GM19099 (cell line): Measurements from ENCODE around the gene CCDC3.

ENCODE experiments used
- POLR2A ChIP-seq: IDR thresholded peaks from 3 replicates; pipeline ENCODE4 v1.6.1; 2011; ENCODE audit warnings: low read depth; ENCODE audit not compliant: insufficient read length; ENCODE audit errors: extremely low read depth

Gene CCDC3

DNA sequence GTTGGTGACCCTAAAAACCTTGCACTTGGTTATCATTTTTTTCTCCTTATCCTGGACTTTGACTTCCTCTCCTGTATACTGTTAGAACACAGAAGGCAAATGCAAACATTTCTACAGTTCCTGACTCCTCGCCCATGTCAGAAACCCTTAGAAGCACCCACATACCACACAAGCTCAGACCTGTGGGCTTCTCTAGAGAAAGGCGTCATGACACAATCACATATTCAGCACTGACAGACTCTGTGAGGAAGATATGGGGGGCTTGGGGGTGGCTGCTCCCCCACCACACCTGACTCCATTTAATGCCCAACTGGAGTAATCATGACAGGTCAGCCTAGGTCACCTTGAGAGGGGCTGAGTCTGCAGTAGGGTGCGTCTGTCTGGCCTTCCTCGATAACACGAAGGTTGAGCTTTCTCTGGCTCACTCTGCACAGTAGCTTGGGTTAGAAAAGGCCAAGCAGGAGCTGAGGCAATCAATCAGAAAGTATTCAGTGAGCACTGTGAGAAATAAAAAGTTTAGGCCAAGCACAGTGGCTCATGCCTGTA lies 50.9 kb downstream of the CCDC3 start:
- TF ChIP-seq POLR2A = no peak

- no peak for TF ChIP-seq POLR2A
Observed at GRCh38 chr10:12949248-12949647, 52.3 kb downstream of the CCDC3 start.

- no peak for TF ChIP-seq POLR2A
Observed at GRCh38 chr10:12947741-12948140, 53.8 kb downstream of the CCDC3 start.

- no peak for TF ChIP-seq POLR2A
Observed at GRCh38 chr10:12946372-12946771, 55.1 kb downstream of the CCDC3 start.

DNA sequence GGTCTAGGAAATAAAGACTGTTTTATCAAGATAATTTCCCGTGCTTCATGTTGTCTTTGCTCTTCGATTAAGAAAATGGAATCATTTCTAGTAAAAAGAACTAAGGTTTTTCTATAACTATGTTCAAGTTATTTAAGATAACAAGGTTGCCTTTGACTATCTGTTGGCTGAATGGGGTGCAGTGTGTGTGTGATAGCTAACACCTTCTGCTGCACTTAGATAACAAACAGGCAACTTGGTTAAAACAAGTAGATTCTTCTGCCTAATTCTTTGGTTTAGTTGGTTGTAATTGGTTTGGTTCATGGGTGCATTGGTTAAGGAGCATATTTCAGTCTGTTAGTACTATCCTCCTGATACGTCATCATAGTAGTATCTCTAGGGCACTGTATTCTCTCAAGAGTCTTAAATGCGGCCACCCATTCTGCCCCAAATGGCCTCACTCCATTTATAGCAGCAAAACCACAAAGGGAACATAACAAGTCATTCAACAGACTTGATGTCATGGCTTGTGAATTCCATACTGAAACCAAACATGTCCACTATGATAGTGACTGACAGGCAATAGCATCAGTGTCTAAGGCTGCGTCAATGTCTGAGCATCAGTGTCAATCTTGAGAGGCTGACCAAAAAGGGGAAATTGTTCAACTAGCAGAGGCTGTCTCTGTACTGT lies 55.7 kb downstream of the CCDC3 start:
- TF ChIP-seq POLR2A = no peak

- no peak for TF ChIP-seq POLR2A
Observed at GRCh38 chr10:12944931-12945330, 56.6 kb downstream of the CCDC3 start.

- TF ChIP-seq POLR2A = no peak
Observed at GRCh38 chr10:12943425-12943824, 58.1 kb downstream of the CCDC3 start.

DNA sequence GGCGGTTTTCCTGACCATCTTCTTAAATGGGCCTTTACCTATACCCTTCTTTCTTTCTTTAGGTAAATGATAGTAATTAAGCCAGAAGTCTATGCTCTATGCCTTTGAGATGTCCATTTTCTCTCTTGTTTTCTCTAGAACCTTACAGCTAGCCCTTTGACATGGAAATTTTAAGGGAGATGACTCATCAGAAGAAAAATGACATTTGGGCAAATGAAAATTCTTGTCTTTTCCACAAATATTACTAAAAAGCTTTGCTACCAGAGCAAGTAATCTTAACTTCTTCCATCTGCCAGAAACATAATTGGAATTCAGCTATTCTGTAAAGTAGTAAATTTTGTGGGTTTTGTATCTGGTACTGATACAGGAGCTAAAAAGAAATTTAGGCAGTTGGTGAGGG lies 59.5 kb downstream of the CCDC3 start:
- TF ChIP-seq POLR2A = no peak

GRCh38 chr10:12940791-12941190 lies 60.7 kb downstream of the CCDC3 start:
- no peak for TF ChIP-seq POLR2A

DNA sequence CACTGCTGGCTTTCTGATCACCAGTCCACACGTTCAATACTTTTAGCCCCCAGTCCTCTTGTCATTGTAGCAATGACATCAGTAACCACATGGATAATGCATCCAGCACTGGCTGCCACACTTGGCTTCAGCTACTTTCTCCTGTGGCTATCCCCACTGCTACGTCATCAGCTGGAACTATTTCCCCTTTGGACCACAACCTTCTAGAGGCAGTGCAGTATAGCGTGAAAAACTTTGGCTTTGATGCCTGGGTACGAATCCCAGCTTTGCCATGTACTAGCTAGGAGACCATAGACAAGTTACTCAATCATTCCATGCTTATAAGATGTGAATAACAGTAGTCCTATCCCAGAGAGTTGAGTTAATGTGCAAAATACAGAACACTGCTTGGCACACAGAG lies 63.2 kb downstream of the CCDC3 start:
- TF ChIP-seq POLR2A = no peak

GRCh38 chr10:12937527-12937926 lies 64.0 kb downstream of the CCDC3 start:
- no peak for TF ChIP-seq POLR2A

- TF ChIP-seq POLR2A = no peak
Observed at GRCh38 chr10:12934777-12935176, 66.7 kb downstream of the CCDC3 start.

GRCh38 chr10:12929381-12929780 lies 72.1 kb downstream of the CCDC3 start:
- TF ChIP-seq POLR2A = no peak

DNA sequence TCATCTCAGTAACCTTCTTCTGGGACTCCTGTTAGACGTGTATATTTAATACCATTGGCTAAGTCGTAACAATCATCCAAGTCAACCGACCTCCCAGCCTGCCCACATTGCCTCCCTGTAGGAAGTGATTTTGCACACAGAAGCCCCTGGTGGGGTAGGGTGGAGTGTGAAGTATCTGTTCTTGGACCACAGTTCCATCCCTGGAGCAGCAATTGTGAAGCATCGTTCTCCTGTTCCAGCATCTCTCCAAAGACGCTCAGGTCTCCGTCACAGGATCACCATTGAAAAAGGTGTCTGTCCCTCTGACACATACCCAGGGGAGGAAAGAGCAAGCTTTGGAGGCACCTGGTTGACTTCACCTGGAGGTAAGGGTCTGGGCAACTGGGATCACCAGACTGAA lies 72.9 kb downstream of the CCDC3 start:
- TF ChIP-seq POLR2A = no peak

DNA sequence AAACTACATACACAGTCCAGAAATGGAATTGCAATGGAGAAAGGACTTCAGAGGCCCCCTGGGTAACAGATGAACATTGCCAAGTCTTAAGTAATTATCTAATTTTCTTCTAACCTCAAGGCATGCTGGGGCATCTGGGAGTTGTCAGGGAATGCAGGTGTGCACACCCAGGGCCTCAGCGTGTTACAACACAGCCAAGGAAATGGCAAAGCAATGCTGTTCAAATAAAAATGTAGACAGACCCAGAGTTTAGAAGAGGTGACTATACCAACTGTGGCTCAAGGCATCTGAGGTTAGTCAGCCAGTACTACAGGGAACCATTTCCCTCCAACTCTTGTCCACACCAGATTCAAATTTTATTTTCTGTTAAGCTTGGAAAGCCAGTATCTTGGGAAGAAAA lies 73.6 kb downstream of the CCDC3 start:
- TF ChIP-seq POLR2A = no peak

- TF ChIP-seq POLR2A = no peak
Observed at GRCh38 chr10:12925845-12926244, 75.7 kb downstream of the CCDC3 start.

GRCh38 chr10:12924911-12925310 lies 76.6 kb downstream of the CCDC3 start:
- TF ChIP-seq POLR2A = no peak
